IMR-90 (cell line): ENCODE results near the gene PAK5. TPM values are rescaled to one million over a fixed set of nuclear protein-coding genes. Genes with fewer than 3 reads are reported as not detected.

Source experiments
- ATAC-seq: fragments of 200-7000 bp; cut with Tn5 transposase; 2 replicates; pipeline ENCODE4 v1.9.1; 2020; ENCODE audit warnings: low read depth, mild to moderate bottlenecking, moderate library complexity
- BruUV-seq: library from RNA; stranded (reverse); fragments of 400-500 nt; replicated peaks from 2 replicates; lab custom pipeline; 2021; lab: Mats Ljungman, UMichigan
- CTCF ChIA-PET: fragments of 300-600 bp; formaldehyde crosslinking; extraction: SDS; loops from one replicate; lab custom pipeline; 2021; ENCODE audit warnings: antibody characterized with exemption; lab: Yijun Ruan, JAX
- POLR2A ChIA-PET: fragments of 300-600 bp; sonication (Branson Sonifier 250); formaldehyde crosslinking; loops from one replicate; lab custom pipeline; 2022; ENCODE audit warnings: antibody characterized with exemption; ENCODE audit not compliant: unreplicated experiment; lab: Charles Lee
- DNase-seq: peaks from one replicate; pipeline ENCODE4 v3.0.0; 2013
- H2AFZ ChIP-seq: replicated peaks from 2 replicates; pipeline ENCODE3; 2013; ENCODE audit warnings: low read length, mild to moderate bottlenecking; ENCODE audit not compliant: poor library complexity
- H2AK5ac ChIP-seq: 2 replicates; pipeline ENCODE4 v1.6.1; 2013; ENCODE audit warnings: low read depth, low read length, inconsistent platforms
- H2AK9ac ChIP-seq: replicated peaks from 2 replicates; pipeline ENCODE3; 2013; ENCODE audit warnings: mild to moderate bottlenecking, low read depth, low read length, moderate library complexity; ENCODE audit not compliant: poor library complexity
- H2BK120ac ChIP-seq: 2 replicates; pipeline ENCODE4 v1.6.1; 2013; ENCODE audit warnings: low read depth, low read length, inconsistent platforms
- H2BK15ac ChIP-seq: 3 replicates; pipeline ENCODE4 v1.6.1; 2013; ENCODE audit warnings: low read depth, low read length, inconsistent platforms
- H2BK20ac ChIP-seq: 2 replicates; pipeline ENCODE4 v1.6.1; 2013; ENCODE audit warnings: low read depth, mild to moderate bottlenecking, inconsistent platforms, low read length, moderate library complexity
- H2BK5ac ChIP-seq: 2 replicates; pipeline ENCODE4 v1.6.1; 2013; ENCODE audit warnings: mild to moderate bottlenecking, low read depth, low read length, inconsistent platforms; ENCODE audit not compliant: poor library complexity, severe bottlenecking
- H3K14ac ChIP-seq: replicated peaks from 2 replicates; pipeline ENCODE4 v1.6.1; 2013; ENCODE audit warnings: low read depth, low read length, inconsistent platforms
- H3K18ac ChIP-seq: 2 replicates; pipeline ENCODE4 v1.6.1; 2013; ENCODE audit warnings: low read depth, low read length, control low read depth
- H3K23ac ChIP-seq: 2 replicates; pipeline ENCODE4 v1.6.1; 2013; ENCODE audit warnings: low read depth, low read length, inconsistent platforms
- H3K27ac ChIP-seq: 2 replicates; pipeline ENCODE4 v1.5.1; 2013; ENCODE audit warnings: mild to moderate bottlenecking, control low read depth, low read length; ENCODE audit not compliant: insufficient read depth
- H3K27me3 ChIP-seq: 2 replicates; pipeline ENCODE4 v1.6.1; 2013; ENCODE audit warnings: low read length; ENCODE audit not compliant: control insufficient read depth, insufficient read depth
- H3K36me3 ChIP-seq: 2 replicates; pipeline ENCODE4 v1.6.1; 2013; ENCODE audit warnings: low read length, mixed read lengths; ENCODE audit not compliant: control insufficient read depth, insufficient read depth
- H3K4ac ChIP-seq: 2 replicates; pipeline ENCODE4 v1.6.1; 2013; ENCODE audit warnings: low read depth, low read length, inconsistent platforms
- H3K4me1 ChIP-seq: 2 replicates; pipeline ENCODE4 v1.6.1; 2013; ENCODE audit warnings: low read length, mixed read lengths; ENCODE audit not compliant: control insufficient read depth, insufficient read depth
- H3K4me2 ChIP-seq: 2 replicates; pipeline ENCODE4 v1.6.1; 2013; ENCODE audit warnings: low read depth, mild to moderate bottlenecking, control low read depth, low read length, moderate library complexity
- H3K4me3 ChIP-seq: 2 replicates; pipeline ENCODE4 v1.5.1; 2013; ENCODE audit warnings: low read depth, mild to moderate bottlenecking, control low read depth, low read length, moderate library complexity; ENCODE audit not compliant: insufficient read depth
- H3K56ac ChIP-seq: 2 replicates; pipeline ENCODE4 v1.6.1; 2013; ENCODE audit warnings: low read length, inconsistent platforms; ENCODE audit not compliant: insufficient read depth; ENCODE audit errors: extremely low read depth
- H3K79me1 ChIP-seq, 2 experiments: 2 replicates each; pipeline ENCODE4 v1.6.1; 2013; ENCODE audit warnings: low read length in 2 of 2, inconsistent platforms in 1 of 2, low read depth in 1 of 2
- H3K9ac ChIP-seq: 2 replicates; pipeline ENCODE4 v1.6.1; 2013; ENCODE audit warnings: low read depth, low read length, control low read depth
- H3K9me1 ChIP-seq: 2 replicates; pipeline ENCODE4 v1.6.1; 2013; ENCODE audit warnings: low read length, inconsistent platforms; ENCODE audit not compliant: insufficient read depth
- H3K9me3 ChIP-seq: 2 replicates; pipeline ENCODE4 v1.6.1; 2013; ENCODE audit warnings: low read length; ENCODE audit not compliant: control insufficient read depth, insufficient read depth
- H4K20me1 ChIP-seq: 2 replicates; pipeline ENCODE4 v1.6.1; 2013; ENCODE audit warnings: low read length, inconsistent platforms; ENCODE audit not compliant: insufficient read depth
- H4K5ac ChIP-seq: 2 replicates; pipeline ENCODE4 v1.6.1; 2013; ENCODE audit warnings: mild to moderate bottlenecking, low read depth, low read length, control low read depth
- H4K8ac ChIP-seq, 2 experiments: 2 replicates each; pipeline ENCODE4 v1.6.1; 2013; ENCODE audit warnings: low read depth in 2 of 2, low read length in 2 of 2, control low read depth in 1 of 2, inconsistent platforms in 1 of 2
- H4K91ac ChIP-seq: 2 replicates; pipeline ENCODE4 v1.6.1; 2013; ENCODE audit warnings: low read depth, low read length, inconsistent platforms; ENCODE audit not compliant: insufficient read depth
- ELK1 ChIP-seq: fragments of 150-350 bp; IDR thresholded peaks from 2 replicates; pipeline ENCODE4 v1.6.1; 2016; ENCODE audit warnings: low read depth, mild to moderate bottlenecking, low read length, moderate library complexity, borderline replicate concordance
- FOS ChIP-seq: fragments of 150-350 bp; IDR thresholded peaks from 2 replicates; pipeline ENCODE4 v1.6.1; 2016; ENCODE audit warnings: low read depth, low read length
- MAZ ChIP-seq: IDR thresholded peaks from 2 replicates; pipeline ENCODE4 v1.6.1; 2012; ENCODE audit warnings: low read depth, mild to moderate bottlenecking, low read length, improper control_type of control experiment, moderate library complexity, borderline replicate concordance
- MXI1 ChIP-seq: IDR thresholded peaks from 2 replicates; pipeline ENCODE4 v1.6.1; 2012; ENCODE audit warnings: low read depth, mild to moderate bottlenecking, low read length, moderate library complexity, borderline replicate concordance
- RAD21 ChIP-seq: IDR thresholded peaks from 2 replicates; pipeline ENCODE4 v1.6.1; 2012; ENCODE audit warnings: low read length, improper control_type of control experiment
- RCOR1 ChIP-seq: IDR thresholded peaks from 2 replicates; pipeline ENCODE4 v1.6.1; 2012; ENCODE audit warnings: mild to moderate bottlenecking, low read length, improper control_type of control experiment; ENCODE audit not compliant: insufficient replicate concordance
- WGBS, 2 experiments: methylation state at CpG; one replicate each; pipeline versions ENCODE4 v1.1.5 to v1.1.7; 2013; ENCODE audit warnings: missing lambda C conversion rate in 2 of 2; ENCODE audit not compliant: insufficient read length in 1 of 2; ENCODE audit errors: extremely low coverage in 2 of 2; 5-methylcytosine and 5-hydroxymethylcytosine counted together
- dilution Hi-C: fragments of 300-500 bp; cut with HindIII; formaldehyde crosslinking; loops from one replicate; pipeline ENCODE4 v1.14.3; 2018; ENCODE audit warnings: low sequenced_read_pairs; ENCODE audit not compliant: unreplicated experiment
- in situ Hi-C: fragments of 300-500 bp; cut with MboI; formaldehyde crosslinking; loops from 3 replicates; pipeline ENCODE4 v1.14.3; 2019; ENCODE audit warnings: low sequenced_read_pairs, inconsistent platforms, mixed read lengths
- intact Hi-C: fragments of 100-400 bp; cut with micrococcal nuclease; formaldehyde crosslinking; loops from 2 replicates; pipeline ENCODE4 v1.10.0; 2022
- polyA plus RNA-seq, 3 experiments: library from polyadenylated mRNA; depleted of rRNA; stranded (reverse); fragments of >200 nt; gene quantifications; 2 replicates each; pipeline ENCODE4 v1.2.3, GENCODE V29; 2012; ENCODE audit warnings: low replicate concordance in 1 of 3
- total RNA-seq: library from RNA; depleted of rRNA; stranded (reverse); fragments of >200 nt; gene quantifications from 2 replicates; pipeline ENCODE4 v1.2.3, GENCODE V29; 2012

PAK5 gene
- total and polyA plus RNA-seq, 2 of the 4 experiments (the other 2 are of a cell fraction) = not detected

GRCh38 chr20:9810738-9811137, 28.1 kb downstream of the PAK5 start:
- Histone ChIP-seq H4K8ac (no peak overlapping the region), H3K4me3 (no peak overlapping the region), H3K36me3 (no peaks in the 10 kb centered on the region), H2AFZ (no peak overlapping the region), H3K9me3 (no peaks in the 10 kb centered on the region), H3K18ac (no peak overlapping the region), H2BK20ac (no peak overlapping the region), H3K4me2 (no peak overlapping the region), H2AK5ac (no peak overlapping the region), H3K23ac (no peak overlapping the region), H4K91ac (no peak overlapping the region), H3K9me1 (no peaks in the 10 kb centered on the region), H4K5ac (no peak overlapping the region), H3K4me1 (no peaks in the 10 kb centered on the region), H3K14ac (no peak overlapping the region), H3K27ac (no peak overlapping the region), H2AK9ac (no peak overlapping the region), H2BK5ac (no peak overlapping the region), H3K79me1 (no peaks in the 10 kb centered on the region), H2BK120ac (no peak overlapping the region), H4K20me1 (no peaks in the 10 kb centered on the region), H3K27me3 (no peaks in the 10 kb centered on the region), H2BK15ac (no peak overlapping the region), H3K4ac (no peak overlapping the region), H3K9ac (no peak overlapping the region), H3K56ac (no peak overlapping the region)
- ATAC-seq (no peak), DNase-seq (no peak)
- intact Hi-C loops = no loop called here
- no peak for TF ChIP-seq ELK1
- no peak for TF ChIP-seq RCOR1
- no peak for TF ChIP-seq FOS
- no peak for TF ChIP-seq MXI1
- no peak for TF ChIP-seq MAZ
- TF ChIP-seq RAD21 = no peak
- ChIA-PET POLR2A (no interaction called here), CTCF (no interaction called here)
- dilution Hi-C loops = no loop called here
- in situ Hi-C loops = no loop called here
- no TSS peak for BruUV-seq
- WGBS, 2 experiments = no CpG with 5 or more reads among the region's 1 CpG
